Measurements from ENCODE around the gene PARS2. TPM values are rescaled to one million over a fixed set of nuclear protein-coding genes. Genes with fewer than 3 reads are reported as not detected.

Gene PARS2
- total RNA-seq, 2 experiments from 2014 or later, result 5.3 to 7.6 TPM

DNA sequence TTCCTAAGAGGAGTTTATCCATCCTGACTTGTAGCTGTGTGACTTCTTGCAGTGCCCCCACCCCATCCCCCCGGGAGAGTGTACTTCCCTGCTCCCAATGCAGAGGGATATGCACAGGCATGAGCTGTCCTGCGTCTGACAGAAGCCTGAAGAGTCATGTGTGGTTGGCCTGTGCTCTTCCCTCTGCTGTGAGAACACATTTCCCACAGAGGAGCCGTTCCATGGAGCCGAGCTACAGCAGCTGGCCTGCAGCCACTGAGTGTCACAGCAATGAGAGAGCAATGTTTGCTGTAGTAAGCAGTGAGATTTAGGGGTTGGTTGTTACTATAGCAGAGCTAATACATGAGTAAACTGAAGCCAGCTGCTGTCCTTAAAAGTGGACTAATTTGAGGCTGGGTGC is 22.0 kb downstream of the PARS2 start:
- peaks cover 62% of the 10 kb centered on the region for H3K36me3 ChIP-seq (ENCODE audit: insufficient read depth, low read length)

DNA sequence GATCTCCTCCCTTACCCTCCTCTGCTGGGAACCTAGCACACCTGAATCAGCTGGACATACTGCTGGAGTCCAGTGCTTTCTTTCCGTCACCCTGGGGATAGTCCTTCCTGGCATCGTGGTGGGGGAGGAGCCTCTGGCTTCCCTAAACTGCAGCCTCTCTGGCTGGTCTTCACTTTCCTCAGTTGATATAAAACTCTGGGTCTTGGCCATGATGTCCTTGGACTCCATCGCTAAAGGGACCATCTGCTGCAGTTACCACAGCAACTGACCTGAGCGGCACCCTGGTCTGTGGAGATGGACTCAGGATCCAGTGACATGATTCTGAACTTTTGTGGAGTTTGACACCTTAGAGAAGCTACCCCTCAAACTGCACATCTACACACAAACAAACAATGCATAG is 22.8 kb downstream of the PARS2 start:
- Histone ChIP-seq H3K4me2 (ENCODE audit: low read length) (no peak overlapping the region), H3K9me2 (ENCODE audit: insufficient read depth, low read length) (no peaks in the 10 kb centered on the region), H3K4me1 (ENCODE audit: insufficient read depth, low read length, poor library complexity, severe bottlenecking) (no peaks in the 10 kb centered on the region), H3K9me3 (ENCODE audit: low read length) (no peaks in the 10 kb centered on the region), H3K36me3 (ENCODE audit: insufficient read depth, low read length) (peaks cover 69% of the 10 kb centered on the region), H3K4me3 (ENCODE audit: low read depth, low read length, poor library complexity, severe bottlenecking) (no peak overlapping the region), H4K20me1 (ENCODE audit: insufficient read depth, low read length) (no peaks in the 10 kb centered on the region), H2AFZ (ENCODE audit: low read length) (no peak overlapping the region), H3K27ac (ENCODE audit: low read depth, low read length, poor library complexity, severe bottlenecking) (no peak overlapping the region), H3K79me2 (ENCODE audit: insufficient read depth, low read depth, low read length) (no peaks in the 10 kb centered on the region)
- DNase-seq (ENCODE audit: low spot score), result no peak
- intact Hi-C loops (cut with micrococcal nuclease; ENCODE audit: unreplicated experiment), result no loop called here
- BruUV-seq (replicated peaks), result TSS peak; percentile 60
- ChIA-PET CTCF (ENCODE audit: unreplicated experiment) (no interaction called here), POLR2A (no interaction called here)
- TF ChIP-seq, protein P1, sequence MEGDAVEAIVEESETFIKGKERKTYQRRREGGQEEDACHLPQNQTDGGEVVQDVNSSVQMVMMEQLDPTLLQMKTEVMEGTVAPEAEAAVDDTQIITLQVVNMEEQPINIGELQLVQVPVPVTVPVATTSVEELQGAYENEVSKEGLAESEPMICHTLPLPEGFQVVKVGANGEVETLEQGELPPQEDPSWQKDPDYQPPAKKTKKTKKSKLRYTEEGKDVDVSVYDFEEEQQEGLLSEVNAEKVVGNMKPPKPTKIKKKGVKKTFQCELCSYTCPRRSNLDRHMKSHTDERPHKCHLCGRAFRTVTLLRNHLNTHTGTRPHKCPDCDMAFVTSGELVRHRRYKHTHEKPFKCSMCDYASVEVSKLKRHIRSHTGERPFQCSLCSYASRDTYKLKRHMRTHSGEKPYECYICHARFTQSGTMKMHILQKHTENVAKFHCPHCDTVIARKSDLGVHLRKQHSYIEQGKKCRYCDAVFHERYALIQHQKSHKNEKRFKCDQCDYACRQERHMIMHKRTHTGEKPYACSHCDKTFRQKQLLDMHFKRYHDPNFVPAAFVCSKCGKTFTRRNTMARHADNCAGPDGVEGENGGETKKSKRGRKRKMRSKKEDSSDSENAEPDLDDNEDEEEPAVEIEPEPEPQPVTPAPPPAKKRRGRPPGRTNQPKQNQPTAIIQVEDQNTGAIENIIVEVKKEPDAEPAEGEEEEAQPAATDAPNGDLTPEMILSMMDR (conservative IDR thresholded peaks at IDR 0.05; ENCODE audit: low read length), result no peak
- TF ChIP-seq EZH2phosphoT487 (IDR thresholded peaks at IDR 0.05; ENCODE audit: borderline replicate concordance, low read depth, low read length), result no peak

More for the DNA sequence above, 22.0 kb downstream of the PARS2 start:
- Histone ChIP-seq H3K79me2 (ENCODE audit: insufficient read depth, low read depth, low read length) (no peaks in the 10 kb centered on the region), H3K9me3 (ENCODE audit: low read length) (no peaks in the 10 kb centered on the region), H3K4me3 (ENCODE audit: low read depth, low read length, poor library complexity, severe bottlenecking) (no peak overlapping the region), H3K4me2 (ENCODE audit: low read length) (no peak overlapping the region), H3K9me2 (ENCODE audit: insufficient read depth, low read length) (no peaks in the 10 kb centered on the region), H4K20me1 (ENCODE audit: insufficient read depth, low read length) (no peaks in the 10 kb centered on the region), H3K27ac (ENCODE audit: low read depth, low read length, poor library complexity, severe bottlenecking) (no peak overlapping the region), H2AFZ (ENCODE audit: low read length) (no peak overlapping the region), H3K4me1 (ENCODE audit: insufficient read depth, low read length, poor library complexity, severe bottlenecking) (no peaks in the 10 kb centered on the region)
- ChIA-PET POLR2A (interaction anchor here (0.7 kb wide), 1 partner anchor 79 kb away, joined by 3 read pairs; no protein-coding TSS in a partner anchor), CTCF (ENCODE audit: unreplicated experiment) (no interaction called here)
- no TSS peak for BruUV-seq (replicated peaks)
- intact Hi-C loops (cut with micrococcal nuclease; ENCODE audit: unreplicated experiment), result no loop called here
- TF ChIP-seq, protein P1 (conservative IDR thresholded peaks at IDR 0.05; ENCODE audit: low read length), result no peak
- no peak for TF ChIP-seq EZH2phosphoT487 (IDR thresholded peaks at IDR 0.05; ENCODE audit: borderline replicate concordance, low read depth, low read length)
- no peak for DNase-seq (ENCODE audit: low spot score)

DNA sequence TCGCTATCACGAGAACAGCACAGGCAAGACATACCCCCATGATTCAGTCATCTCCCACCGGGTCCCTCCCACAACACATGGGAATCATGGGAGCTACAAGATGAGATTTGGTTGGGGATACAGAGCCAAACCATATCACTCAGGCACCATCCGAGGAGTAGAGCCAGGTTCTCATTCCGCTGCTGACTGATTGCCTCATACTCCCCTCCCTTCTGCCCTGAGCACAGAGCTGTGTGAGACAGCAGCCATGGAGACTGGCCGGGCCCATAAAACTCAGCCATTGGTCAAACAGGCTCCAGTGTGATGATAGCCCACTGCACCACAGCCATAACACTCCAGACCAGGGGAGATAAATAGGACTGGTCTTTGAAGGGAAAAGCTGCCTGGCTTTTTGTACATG is 26.1 kb downstream of the PARS2 start:
- Histone ChIP-seq H4K20me1 (ENCODE audit: insufficient read depth, low read length) (no peaks in the 10 kb centered on the region), H3K4me1 (ENCODE audit: insufficient read depth, low read length, poor library complexity, severe bottlenecking) (no peaks in the 10 kb centered on the region), H3K27ac (ENCODE audit: low read depth, low read length, poor library complexity, severe bottlenecking) (no peak overlapping the region), H3K9me2 (ENCODE audit: insufficient read depth, low read length) (no peaks in the 10 kb centered on the region), H2AFZ (ENCODE audit: low read length) (no peak overlapping the region), H3K4me3 (ENCODE audit: low read depth, low read length, poor library complexity, severe bottlenecking) (no peak overlapping the region), H3K79me2 (ENCODE audit: insufficient read depth, low read depth, low read length) (no peaks in the 10 kb centered on the region), H3K4me2 (ENCODE audit: low read length) (no peak overlapping the region), H3K36me3 (ENCODE audit: insufficient read depth, low read length) (peaks cover 88% of the 10 kb centered on the region), H3K9me3 (ENCODE audit: low read length) (no peaks in the 10 kb centered on the region)
- ChIA-PET POLR2A (no interaction called here), CTCF (ENCODE audit: unreplicated experiment) (no interaction called here)
- TF ChIP-seq, protein P1 (conservative IDR thresholded peaks at IDR 0.05; ENCODE audit: low read length), result no peak
- no peak for TF ChIP-seq EZH2phosphoT487 (IDR thresholded peaks at IDR 0.05; ENCODE audit: borderline replicate concordance, low read depth, low read length)
- no peak for DNase-seq (ENCODE audit: low spot score)
- intact Hi-C loops (cut with micrococcal nuclease; ENCODE audit: unreplicated experiment), result no loop called here
- no TSS peak for BruUV-seq (replicated peaks)

Data from OCI-LY7 (cell line).